ENCODE measurements around the gene CDS1. TPM values are rescaled to one million over a fixed set of nuclear protein-coding genes. Genes with fewer than 3 reads are reported as not detected.
"Not testable (repeated sequence)": the region's sequence is repeated elsewhere in the genome, so short reads cannot be mapped to it uniquely, and the experiment has no call there.

Gene CDS1
- total RNA-seq, 1 donor from 2014 or later, result not detected

DNA sequence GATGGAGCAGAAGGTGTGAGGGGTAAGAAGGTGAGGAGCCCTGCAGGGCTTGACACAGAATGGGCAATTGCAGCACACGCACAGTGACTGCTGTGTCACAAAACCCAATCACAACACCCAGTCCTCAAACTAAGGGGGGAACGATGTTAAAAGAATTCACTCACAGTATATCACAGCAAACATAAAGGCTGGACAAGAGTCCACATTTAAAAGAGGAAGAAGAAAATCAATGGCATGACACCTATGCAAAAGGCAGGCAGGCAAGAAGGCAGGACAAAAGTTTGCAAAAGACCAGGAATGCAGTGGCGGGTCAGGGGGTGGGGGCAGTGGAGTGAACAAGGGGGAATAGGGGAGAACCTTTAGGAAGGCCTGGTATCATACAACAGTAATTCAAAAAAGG is 77.7 kb downstream of the CDS1 start:
- Mint-ChIP-seq H3K9me3 (peaks cover 13% of the 10 kb centered on the region), H3K4me1 (ENCODE audit: low read depth) (no peaks in the 10 kb centered on the region), H3K27me3 (ENCODE audit: insufficient read depth) (no peaks in the 10 kb centered on the region), H3K4me3 (no peak overlapping the region), H3K36me3 (ENCODE audit: low read depth) (no peaks in the 10 kb centered on the region), H3K27ac (no peak overlapping the region)
- intact Hi-C loops (cut with micrococcal nuclease), result no loop called here
- DNase-seq (ENCODE audit: low spot score), result no peak

DNA sequence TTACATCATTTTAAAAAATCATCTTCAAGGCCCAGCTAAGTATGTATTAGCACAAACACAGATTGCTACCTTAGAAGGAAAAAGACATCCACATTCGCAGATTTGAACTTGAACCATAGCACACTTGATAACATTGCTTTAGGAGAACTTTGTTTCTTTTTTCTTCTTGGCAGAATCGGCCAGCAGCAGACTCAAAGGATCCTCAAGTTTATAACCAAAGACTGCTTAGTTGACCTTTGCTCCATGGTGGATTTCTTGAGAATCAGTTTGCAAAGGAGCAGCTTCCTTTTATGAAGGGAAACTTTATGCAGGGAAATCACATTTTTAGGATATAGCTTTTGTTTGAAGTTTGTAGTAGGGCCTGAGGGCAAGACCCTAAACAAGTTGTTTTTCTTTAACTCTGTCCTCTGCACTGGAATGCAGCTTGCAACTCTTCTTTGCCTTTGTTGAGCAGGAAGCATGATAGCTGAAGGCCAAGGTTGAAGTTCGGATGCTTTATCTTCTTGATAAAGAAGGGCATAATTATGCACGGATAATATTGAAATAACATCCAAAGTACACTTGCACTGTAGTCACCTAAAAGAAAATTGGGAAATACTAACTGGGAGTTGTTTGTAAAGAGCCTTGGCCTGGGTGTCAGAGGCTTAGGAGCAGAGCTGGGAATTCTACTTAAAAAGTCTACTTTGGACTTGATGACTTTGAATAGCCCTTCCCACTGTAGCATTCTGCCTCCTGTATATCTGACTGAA is 78.4 kb downstream of the CDS1 start:
- no peaks in the 10 kb centered on the region for H3K27me3 Mint-ChIP-seq (ENCODE audit: insufficient read depth)
- intact Hi-C loops (cut with micrococcal nuclease), result no loop called here
- peaks cover 13% of the 10 kb centered on the region for H3K9me3 Mint-ChIP-seq
- no peak overlapping the region for H3K27ac Mint-ChIP-seq
- no peaks in the 10 kb centered on the region for H3K36me3 Mint-ChIP-seq (ENCODE audit: low read depth)
- no peaks in the 10 kb centered on the region for H3K4me1 Mint-ChIP-seq (ENCODE audit: low read depth)
- no peak for DNase-seq (ENCODE audit: low spot score)
- no peak overlapping the region for H3K4me3 Mint-ChIP-seq

DNA sequence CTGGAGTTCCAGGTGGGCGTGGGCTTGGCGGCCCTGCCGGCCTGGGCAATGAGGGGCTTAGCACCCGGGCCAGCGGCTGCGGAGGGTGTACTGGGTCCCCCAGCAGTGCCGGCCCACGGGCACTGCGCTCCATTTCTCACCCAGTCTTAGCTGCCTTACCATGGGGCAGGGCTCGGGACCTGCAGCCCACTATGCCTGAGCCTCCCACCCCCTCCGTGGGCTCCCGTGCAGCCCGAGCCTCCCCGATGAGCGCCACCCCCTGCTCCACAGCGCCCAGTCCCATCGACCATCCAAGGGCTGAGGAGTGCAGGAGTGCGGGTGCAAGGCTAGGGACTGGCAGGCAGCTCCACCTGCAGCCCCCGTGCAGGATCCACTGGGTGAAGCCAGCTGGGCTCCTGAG is 81.8 kb downstream of the CDS1 start:
- H3K9me3 Mint-ChIP-seq; intact Hi-C loops (cut with micrococcal nuclease); H3K27ac Mint-ChIP-seq; DNase-seq (ENCODE audit: low spot score); H3K27me3 Mint-ChIP-seq (ENCODE audit: insufficient read depth); H3K4me3 Mint-ChIP-seq; H3K4me1 Mint-ChIP-seq (ENCODE audit: low read depth); H3K36me3 Mint-ChIP-seq (ENCODE audit: low read depth): not testable (repeated sequence)

DNA sequence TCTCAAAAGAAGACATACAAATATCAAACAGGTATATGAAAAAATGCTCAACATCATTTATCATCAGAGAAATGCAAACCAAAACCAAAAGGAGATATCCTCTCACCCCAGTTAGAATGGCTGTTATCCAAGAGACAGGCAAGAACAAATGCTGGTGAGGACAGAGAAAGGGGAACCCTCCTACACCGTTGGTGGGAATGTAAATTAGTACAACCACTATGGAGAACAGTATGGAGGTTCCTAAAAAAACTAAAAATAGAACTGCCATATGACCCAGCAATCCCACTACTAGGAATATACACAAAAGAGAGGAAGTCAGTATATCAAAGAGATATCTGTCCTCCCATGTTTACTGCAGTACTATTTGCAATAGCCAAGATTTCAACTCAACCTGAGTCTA is 83.5 kb downstream of the CDS1 start:
- Mint-ChIP-seq H3K27me3 (ENCODE audit: insufficient read depth) (no peaks in the 10 kb centered on the region), H3K36me3 (ENCODE audit: low read depth) (no peaks in the 10 kb centered on the region), H3K4me3 (no peak overlapping the region), H3K27ac (no peak overlapping the region), H3K4me1 (ENCODE audit: low read depth) (no peaks in the 10 kb centered on the region), H3K9me3 (no peaks in the 10 kb centered on the region)
- intact Hi-C loops (cut with micrococcal nuclease), result no loop called here
- no peak for DNase-seq (ENCODE audit: low spot score)

DNA sequence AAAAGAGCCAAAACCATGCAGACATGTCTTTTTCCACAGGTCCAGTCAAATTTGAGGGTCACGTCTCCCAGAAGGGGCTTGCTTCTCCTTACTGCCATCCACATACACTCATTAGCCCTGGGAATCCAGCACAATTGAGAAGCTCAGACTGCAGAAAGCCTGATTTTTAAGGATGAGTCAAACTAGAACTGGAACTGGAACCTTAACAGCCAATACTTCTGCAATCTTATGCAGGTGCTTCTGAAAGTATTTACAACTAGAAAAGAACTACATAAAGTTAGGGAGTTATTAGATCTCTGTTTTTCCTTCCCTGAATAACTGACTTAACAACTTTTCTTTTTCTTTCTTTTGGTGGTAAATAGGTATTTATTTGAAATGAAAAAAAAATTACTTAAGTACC is 86.3 kb downstream of the CDS1 start:
- no peak for DNase-seq (ENCODE audit: low spot score)
- H3K4me1 Mint-ChIP-seq (ENCODE audit: low read depth), result no peaks in the 10 kb centered on the region
- H3K27ac Mint-ChIP-seq, result no peak overlapping the region
- H3K27me3 Mint-ChIP-seq (ENCODE audit: insufficient read depth), result no peaks in the 10 kb centered on the region
- H3K4me3 Mint-ChIP-seq, result no peak overlapping the region
- no peaks in the 10 kb centered on the region for H3K36me3 Mint-ChIP-seq (ENCODE audit: low read depth)
- no peaks in the 10 kb centered on the region for H3K9me3 Mint-ChIP-seq
- intact Hi-C loops (cut with micrococcal nuclease), result no loop called here

DNA sequence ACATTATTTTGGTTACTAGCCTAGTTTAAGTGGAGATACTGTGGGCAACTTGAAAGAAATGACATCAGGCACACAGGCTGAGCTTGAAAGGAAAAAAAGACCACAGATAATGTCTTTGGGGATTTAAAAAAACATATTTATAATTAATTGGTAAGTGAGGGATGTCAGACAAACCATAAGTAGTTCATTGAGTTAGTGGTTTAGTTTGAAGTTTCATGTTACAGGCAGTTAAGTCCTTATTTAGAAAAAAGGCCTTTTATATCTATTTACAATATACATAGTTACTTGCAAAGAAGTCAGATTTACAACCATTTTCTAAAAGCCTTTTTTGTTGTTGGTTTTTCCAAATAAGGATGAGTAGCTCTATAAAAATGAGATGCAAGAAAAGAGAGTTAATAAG is 89.2 kb downstream of the CDS1 start:
- Mint-ChIP-seq H3K4me1 (ENCODE audit: low read depth) (no peaks in the 10 kb centered on the region), H3K36me3 (ENCODE audit: low read depth) (no peaks in the 10 kb centered on the region), H3K27me3 (ENCODE audit: insufficient read depth) (peaks cover 3% of the 10 kb centered on the region), H3K9me3 (no peaks in the 10 kb centered on the region), H3K27ac (no peak overlapping the region), H3K4me3 (no peak overlapping the region)
- intact Hi-C loops (cut with micrococcal nuclease), result no loop called here
- DNase-seq (ENCODE audit: low spot score), result no peak

DNA sequence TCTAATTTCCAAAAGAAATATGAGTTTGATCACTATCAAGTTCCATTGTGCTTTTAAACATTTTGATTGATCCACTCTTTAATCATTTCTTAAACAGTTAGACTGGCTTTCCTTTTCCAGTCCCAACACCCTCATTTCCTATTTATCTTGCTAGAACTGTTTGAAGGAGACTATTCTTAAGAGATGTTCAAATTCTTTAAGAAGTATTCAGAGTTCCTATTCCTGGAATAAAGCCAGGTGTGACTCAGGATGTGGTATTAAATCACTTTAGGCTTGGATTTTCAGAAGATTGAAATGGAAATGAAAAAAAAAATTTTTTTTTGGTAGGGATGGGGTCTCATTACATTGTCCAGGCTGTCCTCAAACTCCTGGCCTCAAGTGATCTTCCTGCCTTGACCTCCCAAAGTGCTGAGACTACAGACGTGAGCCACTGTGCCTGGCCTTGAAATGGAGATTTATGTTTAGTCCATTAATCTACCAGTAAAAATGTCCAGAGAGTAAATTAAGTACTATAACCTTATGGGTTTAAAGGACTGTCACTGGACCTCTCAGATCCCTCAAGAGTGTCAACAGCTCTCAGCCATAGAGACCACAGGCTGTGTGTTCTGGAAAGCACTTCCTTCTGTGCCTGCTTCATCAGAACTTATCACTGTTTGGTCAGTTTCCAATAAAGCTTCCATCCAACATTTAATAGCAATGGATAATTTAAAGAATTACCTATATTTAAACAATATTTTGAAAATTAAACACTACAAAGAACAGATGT is 90.7 kb downstream of the CDS1 start:
- H3K4me1 Mint-ChIP-seq (ENCODE audit: low read depth), result no peaks in the 10 kb centered on the region
- H3K27me3 Mint-ChIP-seq (ENCODE audit: insufficient read depth), result peaks cover 3% of the 10 kb centered on the region
- intact Hi-C loops (cut with micrococcal nuclease), result no loop called here
- H3K36me3 Mint-ChIP-seq (ENCODE audit: low read depth), result no peaks in the 10 kb centered on the region
- H3K27ac Mint-ChIP-seq, result no peak overlapping the region
- H3K4me3 Mint-ChIP-seq, result no peak overlapping the region
- DNase-seq (ENCODE audit: low spot score), result no peak
- no peaks in the 10 kb centered on the region for H3K9me3 Mint-ChIP-seq

DNA sequence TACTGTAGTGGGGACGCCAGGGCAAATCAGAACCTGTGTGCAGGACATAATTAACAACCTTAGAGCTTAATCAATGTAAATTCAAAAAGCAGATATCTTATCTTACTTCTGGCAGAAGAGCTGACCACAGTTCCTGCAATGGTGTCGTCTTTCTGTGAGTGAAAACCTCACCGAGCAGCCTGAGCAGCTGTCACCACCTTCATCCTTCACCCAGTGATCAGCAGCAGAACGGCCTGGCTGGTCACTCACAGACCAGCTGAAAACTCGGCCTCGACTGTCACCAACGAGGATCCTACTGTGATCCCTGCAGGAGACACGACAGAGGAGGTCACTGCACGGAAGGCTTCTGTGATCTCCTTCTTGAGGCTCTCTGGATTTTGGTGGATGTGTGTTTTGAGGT is 94.2 kb downstream of the CDS1 start:
- Mint-ChIP-seq H3K27me3 (ENCODE audit: insufficient read depth) (peaks cover 3% of the 10 kb centered on the region), H3K27ac (no peak overlapping the region), H3K9me3 (no peaks in the 10 kb centered on the region), H3K4me3 (no peak overlapping the region), H3K36me3 (ENCODE audit: low read depth) (no peaks in the 10 kb centered on the region), H3K4me1 (ENCODE audit: low read depth) (peaks cover 11% of the 10 kb centered on the region)
- DNase-seq (ENCODE audit: low spot score), result no peak
- intact Hi-C loops (cut with micrococcal nuclease), result no loop called here

DNA sequence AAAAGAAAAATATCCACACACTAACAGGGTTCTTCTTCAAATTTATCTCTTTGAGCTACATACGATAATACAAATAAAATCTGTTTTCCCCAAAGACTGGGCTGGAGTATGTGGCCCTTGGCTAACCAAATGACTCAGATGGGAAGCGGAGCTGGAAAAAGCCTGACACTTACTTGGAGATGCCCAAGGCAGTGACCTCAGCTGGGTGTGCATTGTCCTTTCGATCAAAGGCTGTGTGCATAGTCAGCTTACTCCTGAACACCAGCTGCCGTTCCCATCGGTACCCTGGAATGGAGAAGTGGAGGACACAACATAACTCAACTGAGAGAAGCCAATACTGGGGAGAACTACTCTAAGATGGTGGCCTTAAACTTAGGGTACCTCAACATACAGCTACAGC is 95.1 kb downstream of the CDS1 start:
- Mint-ChIP-seq H3K4me1 (ENCODE audit: low read depth) (peaks cover 11% of the 10 kb centered on the region), H3K9me3 (no peaks in the 10 kb centered on the region), H3K27me3 (ENCODE audit: insufficient read depth) (peaks cover 3% of the 10 kb centered on the region), H3K4me3 (no peak overlapping the region), H3K27ac (no peak overlapping the region), H3K36me3 (ENCODE audit: low read depth) (no peaks in the 10 kb centered on the region)
- intact Hi-C loops (cut with micrococcal nuclease), result no loop called here
- DNase-seq (ENCODE audit: low spot score), result no peak

DNA sequence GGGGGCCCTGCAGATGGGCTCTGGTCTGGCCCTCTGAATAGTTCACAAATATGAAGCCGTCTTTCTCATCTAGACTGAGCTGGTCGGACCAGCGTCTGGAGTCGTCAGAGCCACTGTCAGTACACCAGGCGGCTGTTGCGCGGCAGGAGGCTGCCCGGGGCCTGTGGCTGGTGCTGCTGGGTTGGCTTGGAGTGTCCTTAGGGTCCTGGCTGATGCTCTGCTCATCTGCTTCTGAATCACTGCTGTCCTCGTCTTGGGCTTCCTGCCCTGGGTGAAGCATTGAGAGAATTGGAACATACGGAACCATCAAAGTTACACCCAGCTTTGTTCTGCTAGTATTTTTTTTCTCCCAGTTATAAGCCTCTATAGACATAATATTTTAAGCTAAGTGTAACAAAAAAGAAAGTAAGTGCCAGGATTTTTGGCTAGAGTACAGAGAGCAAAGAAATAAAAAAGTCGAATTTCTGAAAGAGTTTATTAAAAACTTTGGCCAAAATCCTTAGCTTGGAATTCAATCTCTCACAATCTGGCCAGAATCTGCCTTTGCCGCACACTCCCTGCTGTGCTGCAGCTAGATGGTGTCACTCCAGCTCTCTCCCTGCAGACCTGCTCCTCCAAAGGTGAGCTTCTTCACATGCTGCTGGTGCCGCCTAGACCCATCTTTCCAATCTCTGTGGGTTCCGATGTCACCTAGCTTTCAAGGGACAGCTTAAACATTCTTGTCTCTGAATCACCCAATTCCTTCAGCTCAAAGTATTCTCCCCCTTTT is 96.2 kb downstream of the CDS1 start:
- Mint-ChIP-seq H3K27ac (no peak overlapping the region), H3K9me3 (no peaks in the 10 kb centered on the region), H3K27me3 (ENCODE audit: insufficient read depth) (peaks cover 3% of the 10 kb centered on the region), H3K4me3 (no peak overlapping the region), H3K4me1 (ENCODE audit: low read depth) (peaks cover 16% of the 10 kb centered on the region), H3K36me3 (ENCODE audit: low read depth) (no peaks in the 10 kb centered on the region)
- DNase-seq (ENCODE audit: low spot score), result no peak
- intact Hi-C loops (cut with micrococcal nuclease), result no loop called here

DNA sequence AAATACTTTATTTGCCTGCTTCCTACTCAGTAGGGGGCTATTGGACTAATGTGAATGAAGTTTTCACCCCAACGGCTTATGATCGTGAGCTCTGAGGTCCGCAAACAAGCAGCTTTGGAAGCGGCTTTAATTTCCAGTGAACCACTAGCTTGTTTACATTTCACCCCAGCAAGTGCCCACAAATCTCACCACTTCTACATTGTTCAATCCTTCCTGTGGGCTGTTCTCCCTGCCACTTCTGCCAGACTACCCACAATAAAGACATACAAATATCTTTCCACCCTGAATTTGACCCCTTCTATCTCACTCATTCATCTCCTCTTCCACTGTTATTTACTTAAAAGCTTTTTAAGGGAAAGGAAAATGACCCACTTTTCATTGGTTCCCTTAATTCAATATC is 98.0 kb downstream of the CDS1 start:
- Mint-ChIP-seq H3K4me3 (no peak overlapping the region), H3K4me1 (ENCODE audit: low read depth) (peaks cover 25% of the 10 kb centered on the region), H3K27me3 (ENCODE audit: insufficient read depth) (no peaks in the 10 kb centered on the region), H3K9me3 (no peaks in the 10 kb centered on the region), H3K27ac (no peak overlapping the region), H3K36me3 (ENCODE audit: low read depth) (no peaks in the 10 kb centered on the region)
- DNase-seq (ENCODE audit: low spot score), result no peak
- intact Hi-C loops (cut with micrococcal nuclease), result no loop called here

DNA sequence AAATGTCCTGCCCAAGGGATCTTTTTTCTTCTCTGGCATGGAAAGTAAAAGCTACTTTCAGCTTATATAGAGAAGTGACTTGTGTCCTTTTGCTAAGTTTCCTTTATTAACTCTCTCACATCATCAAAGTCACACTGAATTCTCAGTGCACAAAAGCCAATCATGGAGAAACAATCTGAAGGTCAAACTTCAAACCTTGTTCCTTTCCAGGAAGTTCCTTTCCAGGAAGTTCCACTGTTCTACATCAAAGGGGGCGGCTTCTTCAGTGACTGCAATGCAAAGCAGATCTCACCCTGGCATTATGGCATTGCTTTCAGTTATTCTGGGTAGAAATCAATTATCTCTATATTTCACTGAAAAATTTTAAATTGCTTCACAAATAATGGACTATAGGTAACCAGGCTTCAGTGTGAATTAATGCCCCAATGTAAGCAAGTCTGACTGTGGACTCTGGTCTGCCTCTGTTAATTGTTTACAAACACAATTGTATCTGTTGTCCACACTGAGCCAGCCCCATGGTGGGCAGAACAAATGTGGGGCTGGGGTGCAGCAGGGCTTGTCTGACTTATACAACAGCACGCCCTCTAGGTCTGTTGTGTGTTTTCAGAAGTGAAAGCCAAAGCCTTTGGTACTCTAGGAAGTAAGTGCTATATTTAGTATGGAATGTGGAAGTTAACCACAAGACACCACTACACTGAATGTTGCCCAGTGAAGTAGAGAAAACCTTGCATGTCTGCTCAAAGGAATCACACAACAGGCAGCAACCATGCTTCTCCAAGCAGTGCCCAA is 98.8 kb downstream of the CDS1 start:
- no peaks in the 10 kb centered on the region for H3K27me3 Mint-ChIP-seq (ENCODE audit: insufficient read depth)
- no peak overlapping the region for H3K4me3 Mint-ChIP-seq
- no peaks in the 10 kb centered on the region for H3K36me3 Mint-ChIP-seq (ENCODE audit: low read depth)
- peaks cover 25% of the 10 kb centered on the region for H3K4me1 Mint-ChIP-seq (ENCODE audit: low read depth)
- no peak overlapping the region for H3K27ac Mint-ChIP-seq
- no peaks in the 10 kb centered on the region for H3K9me3 Mint-ChIP-seq
- intact Hi-C loops (cut with micrococcal nuclease), result no loop called here
- no peak for DNase-seq (ENCODE audit: low spot score)
